ENCODE measurements around the gene GALNT9.

GRCh38 chr12:132318618-132319033, 10.8 kb downstream of the GALNT9 start:
- no peak for TF ChIP-seq CTCF (IDR thresholded peaks at IDR 0.05)
- TF ChIP-seq EP300 (IDR thresholded peaks at IDR 0.05): no peak

Measured in tibial nerve (tissue), 4 donors.